ENCODE data around the gene CNPPD1.
"Not testable (repeated sequence)": the region's sequence is repeated elsewhere in the genome, so short reads cannot be mapped to it uniquely, and the experiment has no call there.

CNPPD1 gene

GRCh38 chr2:219200502-219201326 lies 24.0 kb upstream of the CNPPD1 start:
- H3K36me3 Mint-ChIP-seq (ENCODE audit: low read depth); H3K4me1 Mint-ChIP-seq (ENCODE audit: low read depth): not testable (repeated sequence)
- peak overlapping the region; percentile 54 for H3K4me3 Mint-ChIP-seq

GRCh38 chr2:219199470-219200211 lies 22.9 kb upstream of the CNPPD1 start:
- H3K4me1 Mint-ChIP-seq (ENCODE audit: low read depth) = peaks cover 5% of the 10 kb centered on the region
- H3K9me3 Mint-ChIP-seq = peaks cover 4% of the 10 kb centered on the region
- H3K36me3 Mint-ChIP-seq (ENCODE audit: low read depth) = peaks cover 2% of the 10 kb centered on the region
- H3K27ac Mint-ChIP-seq = no peak overlapping the region
- DNase-seq (ENCODE audit: low spot score) = no peak
- peaks cover 4% of the 10 kb centered on the region for H3K27me3 Mint-ChIP-seq (ENCODE audit: low read depth)
- H3K4me3 Mint-ChIP-seq = no peak overlapping the region

More at GRCh38 chr2:219200502-219201326, 24.0 kb upstream of the CNPPD1 start:
- H3K27me3 Mint-ChIP-seq (ENCODE audit: low read depth); H3K9me3 Mint-ChIP-seq; DNase-seq (ENCODE audit: low spot score): not testable (repeated sequence)
- peak overlapping the region; percentile 79 for H3K27ac Mint-ChIP-seq

- Mint-ChIP-seq H3K27me3 (ENCODE audit: low read depth) (peaks cover 4% of the 10 kb centered on the region), H3K36me3 (ENCODE audit: low read depth) (no peaks in the 10 kb centered on the region), H3K27ac (no peak overlapping the region), H3K4me3 (no peak overlapping the region), H3K4me1 (ENCODE audit: low read depth) (peaks cover 5% of the 10 kb centered on the region), H3K9me3 (no peaks in the 10 kb centered on the region)
- DNase-seq (ENCODE audit: low spot score) = no peak
Observed at GRCh38 chr2:219198974-219199373, 22.2 kb upstream of the CNPPD1 start.

- Mint-ChIP-seq H3K4me3 (no peak overlapping the region), H3K36me3 (ENCODE audit: low read depth) (no peaks in the 10 kb centered on the region), H3K4me1 (ENCODE audit: low read depth) (peaks cover 5% of the 10 kb centered on the region), H3K27ac (no peak overlapping the region), H3K9me3 (no peaks in the 10 kb centered on the region), H3K27me3 (ENCODE audit: low read depth) (peaks cover 4% of the 10 kb centered on the region)
- no peak for DNase-seq (ENCODE audit: low spot score)
Observed at GRCh38 chr2:219197388-219197787, 20.7 kb upstream of the CNPPD1 start.

GRCh38 chr2:219186754-219187456 lies 10.2 kb upstream of the CNPPD1 start:
- Mint-ChIP-seq H3K4me3 (no peak overlapping the region), H3K9me3 (no peaks in the 10 kb centered on the region), H3K36me3 (ENCODE audit: low read depth) (peaks cover 26% of the 10 kb centered on the region), H3K4me1 (ENCODE audit: low read depth) (peaks cover 4% of the 10 kb centered on the region), H3K27me3 (ENCODE audit: low read depth) (no peaks in the 10 kb centered on the region), H3K27ac (peak overlapping the region; percentile 2)
- DNase-seq (ENCODE audit: low spot score) = no peak

- H3K27me3 Mint-ChIP-seq (ENCODE audit: low read depth) = no peaks in the 10 kb centered on the region
- peaks cover 27% of the 10 kb centered on the region for H3K4me1 Mint-ChIP-seq (ENCODE audit: low read depth)
- H3K9me3 Mint-ChIP-seq = no peaks in the 10 kb centered on the region
- H3K4me3 Mint-ChIP-seq = no peak overlapping the region
- peaks cover 43% of the 10 kb centered on the region for H3K36me3 Mint-ChIP-seq (ENCODE audit: low read depth)
- H3K27ac Mint-ChIP-seq = no peak overlapping the region
- DNase-seq (ENCODE audit: low spot score) = no peak
Observed at GRCh38 chr2:219184121-219184520, 7.4 kb upstream of the CNPPD1 start.

- DNase-seq (ENCODE audit: low spot score) = no peak
- Mint-ChIP-seq H3K4me1 (ENCODE audit: low read depth) (peaks cover 32% of the 10 kb centered on the region), H3K9me3 (no peaks in the 10 kb centered on the region), H3K4me3 (no peak overlapping the region), H3K27ac (peak overlapping the region; percentile 39), H3K36me3 (ENCODE audit: low read depth) (peaks cover 44% of the 10 kb centered on the region), H3K27me3 (ENCODE audit: low read depth) (no peaks in the 10 kb centered on the region)
Observed at GRCh38 chr2:219183151-219183772, 6.5 kb upstream of the CNPPD1 start.

- peak overlapping the region; percentile 39 for H3K27ac Mint-ChIP-seq
- H3K4me3 Mint-ChIP-seq = no peak overlapping the region
- no peaks in the 10 kb centered on the region for H3K9me3 Mint-ChIP-seq
- H3K36me3 Mint-ChIP-seq (ENCODE audit: low read depth) = peaks cover 44% of the 10 kb centered on the region
- no peaks in the 10 kb centered on the region for H3K27me3 Mint-ChIP-seq (ENCODE audit: low read depth)
- no peak for DNase-seq (ENCODE audit: low spot score)
- peaks cover 32% of the 10 kb centered on the region for H3K4me1 Mint-ChIP-seq (ENCODE audit: low read depth)
Observed at GRCh38 chr2:219182331-219183150, 5.8 kb upstream of the CNPPD1 start.

- DNase-seq (ENCODE audit: low spot score) = no peak
- Mint-ChIP-seq H3K27me3 (ENCODE audit: low read depth) (no peaks in the 10 kb centered on the region), H3K4me1 (ENCODE audit: low read depth) (peaks cover 38% of the 10 kb centered on the region), H3K9me3 (no peaks in the 10 kb centered on the region), H3K27ac (peak overlapping the region; percentile 68), H3K4me3 (no peak overlapping the region), H3K36me3 (ENCODE audit: low read depth) (peaks cover 40% of the 10 kb centered on the region)
Observed at GRCh38 chr2:219181531-219181930, 4.8 kb upstream of the CNPPD1 start.

GRCh38 chr2:219180961-219181360 lies 4.2 kb upstream of the CNPPD1 start:
- peak overlapping the region; percentile 97 for H3K4me3 Mint-ChIP-seq
- H3K36me3 Mint-ChIP-seq (ENCODE audit: low read depth) = peaks cover 39% of the 10 kb centered on the region
- H3K27me3 Mint-ChIP-seq (ENCODE audit: low read depth) = no peaks in the 10 kb centered on the region
- H3K9me3 Mint-ChIP-seq = no peaks in the 10 kb centered on the region
- H3K27ac Mint-ChIP-seq = peak overlapping the region; percentile 60
- H3K4me1 Mint-ChIP-seq (ENCODE audit: low read depth) = peaks cover 41% of the 10 kb centered on the region
- DNase-seq (ENCODE audit: low spot score) = no peak

- H3K27ac Mint-ChIP-seq = peak overlapping the region; percentile 93
- H3K4me1 Mint-ChIP-seq (ENCODE audit: low read depth) = peaks cover 50% of the 10 kb centered on the region
- peaks cover 35% of the 10 kb centered on the region for H3K36me3 Mint-ChIP-seq (ENCODE audit: low read depth)
Observed at GRCh38 chr2:219179601-219180465, 3.1 kb upstream of the CNPPD1 start.

GRCh38 chr2:219178377-219179175 lies 1.9 kb upstream of the CNPPD1 start:
- peak overlapping the region; percentile 93 for H3K27ac Mint-ChIP-seq
- H3K4me3 Mint-ChIP-seq = peak overlapping the region; percentile 97
- H3K4me1 Mint-ChIP-seq (ENCODE audit: low read depth) = peaks cover 57% of the 10 kb centered on the region
- no peak for DNase-seq (ENCODE audit: low spot score)
- H3K27me3 Mint-ChIP-seq (ENCODE audit: low read depth) = no peaks in the 10 kb centered on the region
- H3K36me3 Mint-ChIP-seq (ENCODE audit: low read depth) = peaks cover 37% of the 10 kb centered on the region
- no peaks in the 10 kb centered on the region for H3K9me3 Mint-ChIP-seq

More at GRCh38 chr2:219179601-219180465, 3.1 kb upstream of the CNPPD1 start:
- DNase-seq (ENCODE audit: low spot score) = no peak
- no peaks in the 10 kb centered on the region for H3K27me3 Mint-ChIP-seq (ENCODE audit: low read depth)
- H3K4me3 Mint-ChIP-seq = peak overlapping the region; percentile 97
- no peaks in the 10 kb centered on the region for H3K9me3 Mint-ChIP-seq

All from T-helper 2 cell treated with Interferon-gamma antibody and Interleukin-4, amounts not matched to agents 5 μg/mL and 100 μg/mL, for 36 hours (primary cell).